Muscle of arm (tissue), 12 donors: Measurements from ENCODE around the gene HOXA3. TPM values are rescaled to one million over a fixed set of nuclear protein-coding genes. Genes with fewer than 3 reads are reported as not detected.

ENCODE experiments used
- DNase-seq: peaks from one replicate; pipeline ENCODE4 v3.0.0-alpha.2; 2013
- polyA plus RNA-seq, 12 donors: library from polyadenylated mRNA; unstranded; fragments of 120-200 nt; gene quantifications; one replicate each; pipeline ENCODE4 v1.2.1, GENCODE V29; 2013; ENCODE audit not compliant: insufficient read length in 12 of 12

The HOXA3 gene
- polyA plus RNA-seq, 12 donors, result 6.8 to 48.8 (median 12.9) TPM; not detected in 1

GRCh38 chr7:27168265-27168947 lies 16.0 kb upstream of the HOXA3 start:
- DNase-seq, result no peak

DNA sequence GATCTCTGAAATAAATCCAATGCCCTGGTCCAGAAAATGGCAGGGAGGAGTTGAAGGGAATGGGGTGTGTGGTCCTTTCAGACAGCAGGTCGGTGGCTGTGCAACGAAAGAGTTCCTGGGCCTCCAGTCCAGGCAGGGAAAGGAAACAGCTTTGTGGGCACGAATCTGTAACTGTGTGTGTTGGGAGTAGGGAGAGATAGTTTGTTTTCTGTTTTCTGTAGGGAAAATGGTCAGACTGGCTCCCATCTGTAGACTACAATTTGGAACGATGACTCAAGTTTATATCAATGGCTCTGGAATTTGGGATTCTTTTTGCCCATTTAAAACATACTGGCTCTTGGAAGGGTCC lies 15.5 kb upstream of the HOXA3 start:
- no peak for DNase-seq

DNA sequence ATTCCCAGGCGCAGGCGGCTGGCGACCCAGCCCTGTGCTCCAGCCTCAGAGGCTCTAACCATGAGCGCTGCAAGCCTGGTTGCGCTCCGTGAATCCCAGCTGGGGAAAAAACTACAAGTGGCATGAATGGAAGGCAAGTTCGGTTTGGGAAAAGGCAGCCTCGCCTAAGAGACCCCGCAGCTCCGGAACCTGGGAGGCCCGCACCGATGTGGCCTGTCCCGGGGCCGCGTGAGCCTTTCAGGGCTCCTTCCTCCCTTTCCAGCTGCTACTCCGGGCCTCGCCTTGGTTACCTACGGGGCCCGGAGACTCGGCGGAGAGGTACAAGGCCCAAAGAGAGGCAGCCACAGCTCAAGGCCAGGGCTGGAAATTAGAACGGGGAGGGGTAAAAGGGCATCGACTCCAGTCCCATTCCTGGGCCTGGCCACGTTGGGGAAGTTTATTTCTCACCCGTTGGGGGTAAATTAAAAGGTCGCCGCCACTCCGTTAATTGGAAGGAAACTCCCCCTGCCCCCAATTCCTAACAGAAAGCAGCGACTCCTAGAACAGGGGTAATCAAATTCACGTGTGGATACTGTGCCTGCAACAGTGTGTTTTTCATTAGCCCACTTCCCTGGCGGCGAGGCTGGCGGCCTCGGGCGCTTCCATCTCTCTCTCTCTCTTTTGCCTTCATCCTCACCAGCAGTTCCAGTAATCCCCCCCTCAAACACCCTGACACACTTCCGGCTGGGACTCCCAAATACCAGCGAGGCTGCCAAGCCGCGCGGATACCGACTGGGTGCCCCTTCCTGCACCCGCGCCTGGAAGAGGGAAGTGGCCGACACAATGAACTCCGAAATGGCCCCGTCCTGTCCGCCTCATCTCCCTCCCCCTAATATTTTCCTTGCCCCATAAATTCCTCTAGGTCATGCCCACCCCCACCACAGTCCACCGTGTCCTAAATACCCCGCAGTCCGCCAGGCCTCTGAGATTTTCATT lies 14.4 kb upstream of the HOXA3 start:
- DNase-seq, result peak; percentile 51

GRCh38 chr7:27165996-27166530 lies 13.7 kb upstream of the HOXA3 start:
- DNase-seq, result peak; percentile 74

DNA sequence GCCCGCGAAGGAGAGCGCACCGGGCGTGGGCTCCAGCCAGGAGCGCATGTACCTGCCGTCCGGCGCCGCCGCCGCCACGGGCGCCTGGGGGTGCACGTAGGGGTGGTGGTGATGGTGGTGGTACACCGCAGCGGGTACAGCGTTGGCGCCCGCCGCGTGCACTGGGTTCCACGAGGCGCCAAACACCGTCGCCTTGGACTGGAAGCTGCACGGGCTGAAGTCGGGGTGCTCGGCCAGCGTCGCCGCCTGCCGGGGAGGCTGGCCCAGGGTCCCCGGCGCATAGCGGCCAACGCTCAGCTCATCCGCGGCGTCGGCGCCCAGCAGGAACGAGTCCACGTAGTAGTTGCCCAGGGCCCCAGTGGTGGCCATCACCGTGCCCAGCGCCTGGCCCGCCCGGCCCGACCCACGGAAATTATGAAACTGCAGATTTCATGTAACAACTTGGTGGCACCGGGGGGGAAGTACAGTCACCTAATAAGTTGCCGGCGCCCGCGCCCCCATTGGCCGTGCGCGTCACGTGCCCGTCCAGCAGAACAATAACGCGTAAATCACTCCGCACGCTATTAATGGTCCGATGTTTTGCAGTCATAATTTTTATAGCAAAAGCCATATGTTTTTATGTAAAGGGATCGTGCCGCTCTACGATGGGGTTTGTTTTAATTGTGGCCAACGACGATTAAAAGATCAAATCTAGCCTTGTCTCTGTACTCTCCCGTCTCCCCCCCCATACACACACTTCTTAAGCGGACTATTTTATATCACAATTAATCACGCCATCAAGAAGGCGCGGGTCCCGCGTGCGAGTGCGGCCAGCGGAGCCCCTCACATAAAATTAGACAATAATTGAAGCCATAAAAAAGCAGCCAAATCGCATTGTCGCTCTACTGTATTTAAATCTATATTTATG lies 13.0 kb upstream of the HOXA3 start, which contains the start of gene HOXA9:
HOXA9 (minus strand) TSS at position 449 of the 907 bp plus-strand sequence; CDS start at position 369, 80 bp downstream.
- peak; percentile 93 for DNase-seq

DNA sequence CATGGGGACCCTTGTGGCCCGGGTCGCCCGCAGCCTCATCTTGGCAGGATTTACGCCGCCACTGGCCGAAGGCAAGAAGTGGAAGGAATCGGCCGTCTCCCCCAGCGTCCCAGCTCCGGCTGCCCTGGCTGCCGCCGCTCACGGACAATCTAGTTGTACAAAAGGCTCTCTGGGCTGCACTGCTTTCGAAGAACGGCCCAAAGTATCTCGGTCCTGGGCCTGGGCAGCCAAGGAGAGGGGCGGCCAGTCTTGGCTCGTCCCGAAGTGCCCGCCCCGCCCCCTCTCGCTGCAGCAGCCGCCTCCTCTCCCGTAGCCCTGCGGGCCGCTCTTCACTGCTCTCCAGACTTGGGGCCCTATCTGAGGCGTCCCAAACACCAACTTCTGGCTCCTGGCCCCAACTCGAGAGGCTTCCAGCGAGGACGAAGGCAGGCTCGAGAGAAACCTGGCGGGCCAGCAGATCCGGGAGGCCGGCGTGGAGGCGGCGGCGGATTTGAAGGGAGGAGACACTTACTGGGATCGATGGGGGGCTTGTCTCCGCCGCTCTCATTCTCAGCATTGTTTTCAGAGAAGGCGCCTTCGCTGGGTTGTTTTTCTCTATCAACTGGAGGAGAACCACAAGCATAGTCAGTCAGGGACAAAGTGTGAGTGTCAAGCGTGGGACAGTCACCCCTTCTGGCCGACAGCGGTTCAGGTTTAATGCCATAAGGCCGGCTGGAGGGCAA lies 12.1 kb upstream of the HOXA3 start:
- DNase-seq, result no peak

- no peak for DNase-seq
Measured at GRCh38 chr7:27164045-27164366, 11.6 kb upstream of the HOXA3 start.

GRCh38 chr7:27163288-27164044 lies 11.1 kb upstream of the HOXA3 start:
- no peak for DNase-seq

- DNase-seq, result peak; percentile 34
Measured at GRCh38 chr7:27162561-27163287, 10.3 kb upstream of the HOXA3 start.

GRCh38 chr7:27161721-27162560 lies 9.6 kb upstream of the HOXA3 start:
- peak; percentile 53 for DNase-seq

GRCh38 chr7:27161214-27161720 lies 8.9 kb upstream of the HOXA3 start:
- no peak for DNase-seq

- DNase-seq, result peak; percentile 93
Measured at GRCh38 chr7:27160546-27161213, 8.3 kb upstream of the HOXA3 start.

GRCh38 chr7:27160145-27160545 lies 7.8 kb upstream of the HOXA3 start:
- no peak for DNase-seq

DNA sequence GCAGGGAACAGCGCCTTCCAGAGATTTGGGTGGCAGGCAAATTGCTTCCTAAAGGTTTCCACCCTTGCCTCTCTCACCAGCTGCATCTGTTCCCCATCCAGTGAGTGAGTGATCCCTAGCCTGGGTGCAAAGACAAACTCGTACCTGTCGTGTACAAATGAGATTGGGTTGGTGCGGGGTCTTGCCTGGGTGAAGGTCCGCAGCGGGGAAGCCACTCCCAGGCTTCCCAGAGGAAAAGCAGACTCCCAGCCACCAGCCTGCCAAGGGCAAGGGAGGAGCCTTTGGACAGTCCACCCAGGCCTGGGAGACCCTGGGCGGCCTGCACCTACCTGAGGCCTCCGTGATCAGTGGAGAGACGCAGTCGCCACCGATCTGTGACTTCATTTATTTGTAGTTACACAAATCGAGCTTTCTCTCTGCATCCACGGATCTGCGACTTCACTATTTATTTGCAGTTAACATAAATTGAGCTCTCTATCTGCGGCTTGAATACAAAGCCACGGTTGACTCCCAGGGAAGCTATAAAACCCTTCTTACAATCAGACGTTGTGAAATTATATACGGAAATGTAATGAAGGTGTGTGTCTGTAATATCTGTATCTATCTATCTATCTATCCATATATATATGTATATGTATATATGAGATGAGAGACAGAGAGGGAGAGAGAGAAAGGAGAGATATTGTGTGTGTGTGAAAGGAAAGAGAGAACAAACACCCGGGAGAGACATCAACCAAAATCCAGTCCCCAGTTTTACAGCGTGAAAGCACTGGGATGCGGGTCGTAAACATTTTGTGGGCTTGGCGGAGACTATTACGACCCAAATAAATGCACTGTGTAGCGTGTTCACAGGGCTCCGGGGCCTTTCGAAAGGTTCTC lies 7.1 kb upstream of the HOXA3 start:
- no peak for DNase-seq

DNA sequence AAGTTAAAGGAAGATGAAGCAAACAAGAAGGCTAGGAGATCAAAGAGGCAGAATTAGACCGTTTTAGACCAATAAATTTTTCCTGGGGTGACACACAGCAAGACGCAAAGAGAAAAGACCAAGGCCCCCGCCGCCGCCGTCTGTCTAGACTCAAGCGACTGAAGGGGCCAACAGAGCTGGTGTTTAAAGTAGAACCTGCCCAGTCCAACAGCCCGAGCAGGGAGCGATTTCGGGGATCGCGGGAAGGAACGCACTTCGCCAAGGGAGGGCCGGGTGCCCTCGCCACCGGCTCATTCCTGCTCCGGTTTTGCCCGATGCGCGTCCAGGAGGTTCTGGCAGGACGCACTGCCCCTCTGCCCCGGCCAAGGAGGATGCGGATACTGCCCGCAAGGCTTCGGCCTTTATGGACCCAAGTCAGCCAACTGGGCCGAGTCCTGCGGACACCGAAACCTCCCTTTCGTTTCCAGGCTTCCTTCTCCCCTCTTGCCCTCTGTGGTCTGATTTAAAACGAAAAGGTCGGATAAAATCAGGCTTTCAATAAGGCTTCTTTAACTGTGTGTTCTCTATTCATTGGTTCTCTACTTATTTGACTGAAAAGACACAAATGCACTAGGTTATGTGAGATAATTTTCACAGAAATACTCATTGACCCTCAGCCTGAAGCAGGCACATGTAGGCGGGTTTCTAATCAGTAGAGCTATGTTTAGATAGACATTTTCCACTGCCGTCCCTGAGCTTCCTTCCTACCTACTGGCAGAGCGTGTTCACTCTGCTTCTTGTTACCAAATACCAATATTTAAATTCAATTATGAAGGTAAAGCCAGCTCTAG lies 6.3 kb upstream of the HOXA3 start:
- no peak for DNase-seq
